Umbilical cord (tissue), 2 donors: ENCODE measurements around the gene CHURC1. TPM values are rescaled to one million over a fixed set of nuclear protein-coding genes. Genes with fewer than 3 reads are reported as not detected.
A peak's percentile ranks its signal among the peaks of the same experiment; 100 is the strongest.

Experiments used
- DNase-seq: peaks from one replicate; pipeline ENCODE4 v3.0.0-alpha.2; 2015; ENCODE audit warnings: low spot score
- total RNA-seq: library from RNA; depleted of rRNA; stranded (reverse); fragments of >200 nt; gene quantifications from one replicate; pipeline ENCODE4 v1.2.3, GENCODE V29; 2014; ENCODE audit warnings: low replicate concordance; ENCODE audit not compliant: insufficient read depth

Gene CHURC1
- total RNA-seq: 87.4 TPM

GRCh38 chr14:64914237-64915028 is at the start of gene CHURC1:
Gene CHURC1 (plus strand): TSS chr14:64914455. CDS start chr14:64914496, 41 bp downstream.
- DNase-seq: peak; percentile 100

- no peak for DNase-seq
Observed at GRCh38 chr14:64865109-64865508, 49.1 kb upstream of the CHURC1 start.

GRCh38 chr14:64865992-64866391 is 48.3 kb upstream of the CHURC1 start:
- no peak for DNase-seq

GRCh38 chr14:64867182-64867581 is 47.1 kb upstream of the CHURC1 start:
- no peak for DNase-seq

- no peak for DNase-seq
Observed at GRCh38 chr14:64868379-64868778, 45.9 kb upstream of the CHURC1 start.

GRCh38 chr14:64868841-64869240 is 45.4 kb upstream of the CHURC1 start:
- no peak for DNase-seq

- DNase-seq: no peak
Observed at GRCh38 chr14:64870160-64870559, 44.1 kb upstream of the CHURC1 start.

- DNase-seq: no peak
Observed at GRCh38 chr14:64871344-64871743, 42.9 kb upstream of the CHURC1 start.

- DNase-seq: no peak
Observed at GRCh38 chr14:64873506-64874219, 40.6 kb upstream of the CHURC1 start.

GRCh38 chr14:64875350-64875749 is 38.9 kb upstream of the CHURC1 start:
- no peak for DNase-seq

GRCh38 chr14:64877846-64878245 is 36.4 kb upstream of the CHURC1 start:
- DNase-seq: no peak

- DNase-seq: no peak
Observed at GRCh38 chr14:64878837-64879634, 35.2 kb upstream of the CHURC1 start.

GRCh38 chr14:64879635-64880220 is 34.5 kb upstream of the CHURC1 start, which contains the start of gene SPTB:
Gene SPTB (minus strand): TSS chr14:64879907. CDS start chr14:64823094, 56,813 bp downstream.
- DNase-seq: peak; percentile 33

GRCh38 chr14:64880221-64881121 is 33.8 kb upstream of the CHURC1 start:
- DNase-seq: peak; percentile 70

- DNase-seq: no peak
Observed at GRCh38 chr14:64885559-64885958, 28.7 kb upstream of the CHURC1 start.

- DNase-seq: no peak
Observed at GRCh38 chr14:64889352-64889751, 24.9 kb upstream of the CHURC1 start.

- no peak for DNase-seq
Observed at GRCh38 chr14:64891173-64891838, 22.9 kb upstream of the CHURC1 start.

GRCh38 chr14:64891839-64892375 is 22.3 kb upstream of the CHURC1 start:
- DNase-seq: peak; percentile 76

- peak; percentile 24 for DNase-seq
Observed at GRCh38 chr14:64899958-64900357, 14.3 kb upstream of the CHURC1 start.

GRCh38 chr14:64906022-64906421 is 8.2 kb upstream of the CHURC1 start:
- DNase-seq: no peak
